Measurements from ENCODE around the gene SEC61A2. TPM values are rescaled to one million over a fixed set of nuclear protein-coding genes. Genes with fewer than 3 reads are reported as not detected.

The SEC61A2 gene
- polyA plus RNA-seq, 2 of the 4 experiments (the other 2 are of a cell fraction), result 16.5 to 23.2 TPM

- CTCF ChIA-PET, result interaction anchor here (1.4 to 2.2 kb wide), 3 partner anchors 20 to 905 kb away, joined by 3 to 14 read pairs (median 3); partner anchors contain the start of gene OPTN
- no peak for FAIRE-seq
- ATAC-seq, result peak in 1 of 2 experiments; percentile 39; a peak in 3 of 6 replicates
Observed at GRCh38 chr10:12194752-12195271, 65.3 kb downstream of the SEC61A2 start.

GRCh38 chr10:12195281-12195602, 65.8 kb downstream of the SEC61A2 start:
- under 1% methylated on average over 12 of the region's 12 CpGs for WGBS (ENCODE audit: missing lambda C conversion rate)
- POLR2A ChIA-PET, result interaction anchor here (0.9 to 1.3 kb wide), 5 partner anchors 17 to 713 kb away, joined by 3 to 5 read pairs (median 4); no protein-coding TSS in a partner anchor
- H3K4me1 ChIP-seq, result peaks cover 29% of the 10 kb centered on the region
- ATAC-seq (peak; percentile 35 to 42), FAIRE-seq (no peak), DNase-seq (ENCODE audit: low read depth in 1 of 2, low spot score in 1 of 2) (no peak)
- peak overlapping the region; percentile 77 for H3K4me3 ChIP-seq
- no peaks in the 10 kb centered on the region for H3K9me3 ChIP-seq
- CTCF ChIA-PET, result interaction anchor here (1.1 to 2.2 kb wide), 4 partner anchors 20 to 905 kb away, joined by 3 to 14 read pairs (median 3); partner anchors contain the start of gene OPTN
- TF ChIP-seq EHF (CRISPR knock-in tag; IDR thresholded peaks at IDR 0.05) (no peak), SREBF2 (IDR thresholded peaks at IDR 0.05) (no peak), FOXS1 (CRISPR knock-in tag; IDR thresholded peaks at IDR 0.05) (no peak), HMGXB4 (CRISPR knock-in tag; IDR thresholded peaks at IDR 0.05; ENCODE audit: borderline replicate concordance) (no peak), NFE2L2 (conservative IDR thresholded peaks at IDR 0.05; ENCODE audit: low read length) (no peak), CTCF (IDR thresholded peaks at IDR 0.05) (no peak), ZSCAN20 (CRISPR knock-in tag; IDR thresholded peaks at IDR 0.05) (no peak), RAD21 (conservative IDR thresholded peaks at IDR 0.05 in 1 of 2, IDR thresholded peaks at IDR 0.05 in 1 of 2) (no peak), GATA3 (IDR thresholded peaks at IDR 0.05; ENCODE audit: borderline replicate concordance) (no peak), ELK1 (IDR thresholded peaks at IDR 0.05; ENCODE audit: low read depth, low read length) (no peak), NR3C1 (IDR thresholded peaks at IDR 0.05) (no peak), ZC3H11A (IDR thresholded peaks at IDR 0.05) (no peak), USF2 (IDR thresholded peaks at IDR 0.05) (no peak), E2F6 (IDR thresholded peaks at IDR 0.05; ENCODE audit: borderline replicate concordance, low read depth) (no peak), CHD4 (IDR thresholded peaks at IDR 0.05; ENCODE audit: borderline replicate concordance) (no peak), KDM5A (IDR thresholded peaks at IDR 0.05) (no peak)
- peak overlapping the region; percentile 84 for H3K4me2 ChIP-seq
- H3K27ac ChIP-seq, result peak overlapping the region; percentile 87 to 94

More at GRCh38 chr10:12194752-12195271, 65.3 kb downstream of the SEC61A2 start:
- TF ChIP-seq FOXS1 (CRISPR knock-in tag; IDR thresholded peaks at IDR 0.05) (no peak), HOXB5 (CRISPR knock-in tag; IDR thresholded peaks at IDR 0.05) (no peak), CEBPB (IDR thresholded peaks at IDR 0.05) (peak; percentile 58 to 77; a peak in 3 of 4 replicates), MYC (IDR thresholded peaks at IDR 0.05; ENCODE audit: borderline replicate concordance, low read length) (no peak), ESRRA (IDR thresholded peaks at IDR 0.05; ENCODE audit: borderline replicate concordance, low read length) (no peak), FOSB (CRISPR knock-in tag; IDR thresholded peaks at IDR 0.05) (no peak)
- Histone ChIP-seq H3K27ac (peak overlapping the region; percentile 87 to 94), H3K4me3 (peak overlapping the region; percentile 77), H3K4me1 (peaks cover 29% of the 10 kb centered on the region), H3K9me3 (no peaks in the 10 kb centered on the region), H3K4me2 (peak overlapping the region; percentile 84)
- peak in 1 of 2 experiments; percentile 38 for DNase-seq (ENCODE audit: low read depth in 1 of 2, low spot score in 1 of 2)
- 8% methylated on average over 27 of the region's 27 CpGs for WGBS (ENCODE audit: missing lambda C conversion rate)
- POLR2A ChIA-PET, result interaction anchor here (0.6 to 1.0 kb wide), 2 partner anchors 27 to 47 kb away, joined by 3 to 4 read pairs; no protein-coding TSS in a partner anchor
